ENCODE data around the gene FREM2.

DNA sequence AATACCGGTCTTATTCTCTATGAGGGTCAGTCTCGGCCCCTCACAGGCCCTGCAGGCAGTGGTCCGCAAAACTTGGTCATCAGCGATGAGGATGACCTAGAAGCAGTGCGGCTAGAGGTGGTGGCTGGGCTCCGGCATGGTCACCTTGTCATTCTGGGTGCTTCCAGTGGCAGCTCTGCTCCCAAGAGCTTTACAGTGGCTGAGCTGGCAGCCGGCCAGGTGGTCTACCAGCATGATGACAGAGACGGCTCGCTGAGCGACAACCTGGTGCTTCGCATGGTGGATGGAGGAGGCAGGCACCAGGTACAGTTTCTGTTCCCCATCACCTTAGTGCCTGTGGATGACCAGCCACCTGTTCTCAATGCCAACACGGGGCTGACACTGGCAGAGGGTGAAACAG, 1.8 kb downstream of the FREM2 start:
- TF ChIP-seq, protein P1, sequence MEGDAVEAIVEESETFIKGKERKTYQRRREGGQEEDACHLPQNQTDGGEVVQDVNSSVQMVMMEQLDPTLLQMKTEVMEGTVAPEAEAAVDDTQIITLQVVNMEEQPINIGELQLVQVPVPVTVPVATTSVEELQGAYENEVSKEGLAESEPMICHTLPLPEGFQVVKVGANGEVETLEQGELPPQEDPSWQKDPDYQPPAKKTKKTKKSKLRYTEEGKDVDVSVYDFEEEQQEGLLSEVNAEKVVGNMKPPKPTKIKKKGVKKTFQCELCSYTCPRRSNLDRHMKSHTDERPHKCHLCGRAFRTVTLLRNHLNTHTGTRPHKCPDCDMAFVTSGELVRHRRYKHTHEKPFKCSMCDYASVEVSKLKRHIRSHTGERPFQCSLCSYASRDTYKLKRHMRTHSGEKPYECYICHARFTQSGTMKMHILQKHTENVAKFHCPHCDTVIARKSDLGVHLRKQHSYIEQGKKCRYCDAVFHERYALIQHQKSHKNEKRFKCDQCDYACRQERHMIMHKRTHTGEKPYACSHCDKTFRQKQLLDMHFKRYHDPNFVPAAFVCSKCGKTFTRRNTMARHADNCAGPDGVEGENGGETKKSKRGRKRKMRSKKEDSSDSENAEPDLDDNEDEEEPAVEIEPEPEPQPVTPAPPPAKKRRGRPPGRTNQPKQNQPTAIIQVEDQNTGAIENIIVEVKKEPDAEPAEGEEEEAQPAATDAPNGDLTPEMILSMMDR (IDR thresholded peaks at IDR 0.05) = no peak
- no peak for TF ChIP-seq POLR2A (IDR thresholded peaks at IDR 0.05)

Measured in esophagus squamous epithelium (tissue), 4 donors.